Adrenal gland (tissue), 12 donors: ENCODE data around the gene TMEM107. TPM values are rescaled to one million over a fixed set of nuclear protein-coding genes. Genes with fewer than 3 reads are reported as not detected.

ENCODE experiments used
- DNase-seq, 7 donors: peaks; one replicate each; pipeline ENCODE4 v3.0.0-alpha.2; 2019 to 2020
- H3K27ac ChIP-seq, 5 donors: fragments of 200-600 bp; sonication (generic) in 4 of 5; 1 replicate in 3 of 5; 2 replicates in 2 of 5; pipeline versions ENCODE4 v1.5.1 to v1.8.0; 2016 to 2020; ENCODE audit warnings: mild to moderate bottlenecking in 1 of 5
- H3K27me3 ChIP-seq: fragments of 200-600 bp; 2 replicates; pipeline ENCODE4 v1.8.0; 2021
- H3K36me3 ChIP-seq, 2 donors: fragments of 200-600 bp; replicated peaks in 1 of 2; 1 replicate in 1 of 2; 2 replicates in 1 of 2; pipeline versions ENCODE4 v1.5.1 to v1.8.0; 2018 to 2022
- H3K4me1 ChIP-seq, 2 donors: fragments of 200-600 bp; replicated peaks in 1 of 2; 1 replicate in 1 of 2; 2 replicates in 1 of 2; pipeline versions ENCODE4 v1.5.1 to v1.8.0; 2018 to 2021
- H3K4me3 ChIP-seq, 4 donors: fragments of 200-600 bp; sonication (generic) in 3 of 4; one replicate each; pipeline ENCODE4 v1.5.1; 2016 to 2018
- H3K9me3 ChIP-seq, 3 donors: fragments of 200-600 bp; sonication (generic) in 1 of 3; replicated peaks in 1 of 3; 1 replicate in 2 of 3; 2 replicates in 1 of 3; pipeline versions ENCODE4 v1.5.1 to v1.8.0; 2016 to 2021
- POLR2A ChIP-seq, 2 donors: fragments of 450-650 bp; IDR thresholded peaks; one replicate each; pipeline ENCODE4 v1.6.1; 2017; ENCODE audit warnings: antibody characterized with exemption in 2 of 2, mild to moderate bottlenecking in 2 of 2, moderate library complexity in 1 of 2
- WGBS, 4 donors: extraction: QIAGEN DNeasy Blood & Tissue Kit in 2 of 4; methylation state at CpG; one replicate each; pipeline versions ENCODE4 v1.1.5 to v1.1.7; 2013 to 2017; 5-methylcytosine and 5-hydroxymethylcytosine counted together
- intact Hi-C, 2 donors: fragments of 100-400 bp; cut with DNase I; formaldehyde crosslinking; loops; one replicate each; pipeline versions ENCODE4 v1.14.1 to v1.15.0; 2022 to 2023
- polyA plus RNA-seq, 3 donors: library from polyadenylated mRNA; stranded (reverse); fragments of 200-250 nt in 2 of 3; fragments of 350-450 nt in 1 of 3; fragmentation: Illumina TruSeq in 1 of 3; extraction: RNeasy Lipid Tissue Mini Kit (QIAGEN cat#74804) in 1 of 3; gene quantifications; one replicate each; pipeline ENCODE4 v1.2.3, GENCODE V29; 2013 to 2014
- total RNA-seq, 9 donors: library from RNA; depleted of rRNA in 4 of 9; stranded (reverse); fragments of >200 nt in 4 of 9; fragments of 120-200 nt in 1 of 9; fragmentation: NEBNext Ultra II Directional in 1 of 9; extraction: Animal tissue kit (Norgen Biotek cat#: 25700) in 1 of 9; gene quantifications; one replicate each; pipeline versions ENCODE4 v1.1.0 to v1.2.4, GENCODE V29; 2013 to 2023
- TF ChIP-seq, protein P1 (sequence below), 6 experiments: fragments of 450-650 bp in 4 of 6; fragments of 200-600 bp in 2 of 6; sonication (generic) in 1 of 6; IDR thresholded peaks; 1 replicate in 5 of 6; 2 replicates in 1 of 6; pipeline versions ENCODE4 v1.5.1 to v1.8.0; 2016 to 2021; ENCODE audit warnings: antibody characterized with exemption in 6 of 6, mild to moderate bottlenecking in 2 of 6, moderate library complexity in 1 of 6
- donor health status: healthy with polysubstance abuse.
- donor health status: Bipolar disorder and iron deficiency.
- donor health status: DM: yes; HTN: yes; CAD: no.
- donor health status: DM: no; HTN: no; CAD: no.
- donor health status: DM: no; HTN: no; CAD: no.
- donor health status: DM: yes; HTN: yes; CAD: no.

Gene TMEM107
- total and polyA plus RNA-seq, 12 donors = 6.2 to 33.6 (median 18.4) TPM

GRCh38 chr17:8147805-8148404 is 28.3 kb downstream of the TMEM107 start:
- TF ChIP-seq, protein P1, sequence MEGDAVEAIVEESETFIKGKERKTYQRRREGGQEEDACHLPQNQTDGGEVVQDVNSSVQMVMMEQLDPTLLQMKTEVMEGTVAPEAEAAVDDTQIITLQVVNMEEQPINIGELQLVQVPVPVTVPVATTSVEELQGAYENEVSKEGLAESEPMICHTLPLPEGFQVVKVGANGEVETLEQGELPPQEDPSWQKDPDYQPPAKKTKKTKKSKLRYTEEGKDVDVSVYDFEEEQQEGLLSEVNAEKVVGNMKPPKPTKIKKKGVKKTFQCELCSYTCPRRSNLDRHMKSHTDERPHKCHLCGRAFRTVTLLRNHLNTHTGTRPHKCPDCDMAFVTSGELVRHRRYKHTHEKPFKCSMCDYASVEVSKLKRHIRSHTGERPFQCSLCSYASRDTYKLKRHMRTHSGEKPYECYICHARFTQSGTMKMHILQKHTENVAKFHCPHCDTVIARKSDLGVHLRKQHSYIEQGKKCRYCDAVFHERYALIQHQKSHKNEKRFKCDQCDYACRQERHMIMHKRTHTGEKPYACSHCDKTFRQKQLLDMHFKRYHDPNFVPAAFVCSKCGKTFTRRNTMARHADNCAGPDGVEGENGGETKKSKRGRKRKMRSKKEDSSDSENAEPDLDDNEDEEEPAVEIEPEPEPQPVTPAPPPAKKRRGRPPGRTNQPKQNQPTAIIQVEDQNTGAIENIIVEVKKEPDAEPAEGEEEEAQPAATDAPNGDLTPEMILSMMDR (IDR thresholded peaks at IDR 0.05) = no peak
- no peak for TF ChIP-seq POLR2A (IDR thresholded peaks at IDR 0.05)
- peak in 1 of 7 donors; percentile 51 for DNase-seq
- no peak overlapping the region for H3K4me3 ChIP-seq
- H3K9me3 ChIP-seq = no peaks in the 10 kb centered on the region
- peak overlapping the region in 4 of 5 donors; percentile 6 to 81 (median 48) for H3K27ac ChIP-seq
- peaks cover 0 to 80% of the 10 kb centered on the region in 2 donors for H3K36me3 ChIP-seq
- peaks cover 18 to 37% of the 10 kb centered on the region in 2 donors for H3K4me1 ChIP-seq
- WGBS, 4 donors = 72 to 88% (median 84%) methylated on average over 7 to 13 of the region's 13 CpGs
- H3K27me3 ChIP-seq = no peaks in the 10 kb centered on the region
- intact Hi-C loops = no loop called here

DNA sequence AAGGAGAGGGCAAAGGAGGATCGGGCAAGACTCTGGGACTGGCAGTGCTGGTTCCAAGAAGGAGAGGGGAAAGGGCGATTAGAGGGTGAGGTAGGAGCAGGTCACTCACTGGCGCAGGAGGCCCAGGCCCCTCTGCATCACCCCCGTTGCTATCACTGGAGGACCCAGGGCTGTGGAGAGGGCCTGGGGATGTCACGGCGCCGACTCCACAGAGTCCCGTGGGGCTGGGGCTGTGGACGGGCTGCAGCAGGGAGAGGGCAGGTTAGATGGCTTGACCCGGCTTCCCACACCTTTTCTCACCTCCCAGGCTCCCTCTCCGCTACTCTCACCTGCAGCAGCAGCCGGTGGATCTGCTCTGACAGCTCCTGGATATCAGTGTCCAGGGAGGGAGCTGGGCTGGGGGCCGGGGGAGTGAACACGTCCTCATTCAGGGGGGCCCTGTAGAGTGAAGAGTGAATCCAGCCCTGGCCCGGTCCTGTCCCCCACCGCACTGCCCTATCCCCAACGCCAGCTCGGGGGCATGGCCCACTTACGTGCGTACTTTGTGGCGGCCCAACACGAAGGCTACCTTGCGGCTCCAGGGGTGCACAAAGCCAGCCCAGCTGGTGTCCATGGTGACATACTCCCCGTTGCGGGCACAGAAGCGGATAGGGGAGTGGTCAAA is 28.9 kb downstream of the TMEM107 start:
- Histone ChIP-seq H3K9me3 (no peaks in the 10 kb centered on the region), H3K36me3 (peaks cover 0 to 85% of the 10 kb centered on the region in 2 donors), H3K27ac (peak overlapping the region in 4 of 5 donors; percentile 6 to 81 (median 48)), H3K4me3 (no peak overlapping the region), H3K27me3 (no peaks in the 10 kb centered on the region), H3K4me1 (peaks cover 14 to 32% of the 10 kb centered on the region in 2 donors)
- WGBS, 4 donors = 72 to 79% (median 77%) methylated on average over 13 to 26 of the region's 26 CpGs
- peak in 3 of 7 donors; percentile 39 to 54 (median 48) for DNase-seq
- intact Hi-C loops = no loop called here
- TF ChIP-seq, protein P1 (IDR thresholded peaks at IDR 0.05) = no peak
- TF ChIP-seq POLR2A (IDR thresholded peaks at IDR 0.05) = peak in 1 of 2 donors; percentile 21

DNA sequence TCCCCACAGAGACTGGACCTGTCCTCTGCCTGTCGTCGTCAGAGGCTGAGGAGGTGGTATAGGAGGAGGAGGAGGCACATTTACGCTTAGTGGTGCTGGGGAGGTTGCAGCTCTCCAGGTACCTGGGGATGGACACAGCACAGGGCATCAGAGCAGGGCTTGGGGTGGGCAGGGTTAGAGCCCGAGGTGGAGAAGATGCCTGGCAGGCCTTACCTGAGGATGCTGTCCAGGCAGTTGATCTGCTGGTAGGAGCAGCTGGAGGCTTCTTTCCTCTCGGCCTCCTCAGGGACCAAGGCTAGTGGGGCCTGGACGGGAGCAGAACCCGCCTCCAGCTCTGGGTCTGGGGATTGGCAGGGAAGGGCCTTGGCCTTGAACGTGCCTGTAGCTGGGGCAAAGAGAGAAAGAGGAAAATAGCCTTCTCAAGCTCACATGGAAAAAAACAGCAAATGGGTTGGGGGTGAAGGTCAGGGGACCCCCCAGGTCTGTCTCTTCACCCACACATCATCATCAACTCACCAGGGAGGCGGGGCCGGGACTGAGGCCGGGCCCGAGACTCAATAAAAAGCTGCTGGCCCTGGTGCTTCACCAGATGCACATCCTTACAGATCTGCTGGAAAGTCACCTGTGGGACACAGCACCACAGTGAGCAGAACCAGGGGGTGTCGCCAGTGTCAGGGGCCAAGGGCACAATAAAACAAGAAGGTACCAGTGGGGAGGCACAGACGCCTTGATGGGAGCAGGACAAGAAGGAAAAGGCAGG is 29.6 kb downstream of the TMEM107 start:
- no peak for TF ChIP-seq POLR2A (IDR thresholded peaks at IDR 0.05)
- H3K9me3 ChIP-seq = no peaks in the 10 kb centered on the region
- WGBS, 4 donors = 57 to 69% (median 65%) methylated on average over 14 of the region's 14 CpGs
- H3K4me3 ChIP-seq = no peak overlapping the region
- H3K27me3 ChIP-seq = no peaks in the 10 kb centered on the region
- peak overlapping the region; percentile 6 to 81 (median 19) for H3K27ac ChIP-seq
- intact Hi-C loops = no loop called here
- peak in 5 of 7 donors; percentile 28 to 56 (median 51) for DNase-seq
- H3K4me1 ChIP-seq = peaks cover 14 to 32% of the 10 kb centered on the region in 2 donors
- H3K36me3 ChIP-seq = peaks cover 0 to 92% of the 10 kb centered on the region in 2 donors

- peak in 2 of 7 donors; percentile 24 to 57 for DNase-seq
- Histone ChIP-seq H3K9me3 (no peaks in the 10 kb centered on the region), H3K36me3 (peaks cover 0 to 100% of the 10 kb centered on the region in 2 donors), H3K4me3 (no peak overlapping the region), H3K4me1 (peaks cover 12 to 30% of the 10 kb centered on the region in 2 donors), H3K27ac (peak overlapping the region in 2 of 5 donors; percentile 76 to 81), H3K27me3 (no peaks in the 10 kb centered on the region)
- intact Hi-C loops = no loop called here
- WGBS, 4 donors = 87 to 93% (median 90%) methylated on average over 6 to 12 of the region's 12 CpGs
- TF ChIP-seq, protein P1 (IDR thresholded peaks at IDR 0.05) = no peak
- TF ChIP-seq POLR2A (IDR thresholded peaks at IDR 0.05) = no peak
Measured at GRCh38 chr17:8145811-8146210, 30.4 kb downstream of the TMEM107 start.
